GM21367 (cell line): ENCODE measurements around the gene STX18.
A peak's percentile ranks its signal among the peaks of the same experiment; 100 is the strongest.
"Not testable (repeated sequence)": the region's sequence is repeated elsewhere in the genome, so short reads cannot be mapped to it uniquely, and the experiment has no call there.

Experiments
- ATAC-seq: cut with Tn5 transposase; IDR thresholded peaks from one replicate; pipeline ENCODE4 v1.9.1; 2021; ENCODE audit not compliant: unreplicated experiment

Gene STX18

DNA sequence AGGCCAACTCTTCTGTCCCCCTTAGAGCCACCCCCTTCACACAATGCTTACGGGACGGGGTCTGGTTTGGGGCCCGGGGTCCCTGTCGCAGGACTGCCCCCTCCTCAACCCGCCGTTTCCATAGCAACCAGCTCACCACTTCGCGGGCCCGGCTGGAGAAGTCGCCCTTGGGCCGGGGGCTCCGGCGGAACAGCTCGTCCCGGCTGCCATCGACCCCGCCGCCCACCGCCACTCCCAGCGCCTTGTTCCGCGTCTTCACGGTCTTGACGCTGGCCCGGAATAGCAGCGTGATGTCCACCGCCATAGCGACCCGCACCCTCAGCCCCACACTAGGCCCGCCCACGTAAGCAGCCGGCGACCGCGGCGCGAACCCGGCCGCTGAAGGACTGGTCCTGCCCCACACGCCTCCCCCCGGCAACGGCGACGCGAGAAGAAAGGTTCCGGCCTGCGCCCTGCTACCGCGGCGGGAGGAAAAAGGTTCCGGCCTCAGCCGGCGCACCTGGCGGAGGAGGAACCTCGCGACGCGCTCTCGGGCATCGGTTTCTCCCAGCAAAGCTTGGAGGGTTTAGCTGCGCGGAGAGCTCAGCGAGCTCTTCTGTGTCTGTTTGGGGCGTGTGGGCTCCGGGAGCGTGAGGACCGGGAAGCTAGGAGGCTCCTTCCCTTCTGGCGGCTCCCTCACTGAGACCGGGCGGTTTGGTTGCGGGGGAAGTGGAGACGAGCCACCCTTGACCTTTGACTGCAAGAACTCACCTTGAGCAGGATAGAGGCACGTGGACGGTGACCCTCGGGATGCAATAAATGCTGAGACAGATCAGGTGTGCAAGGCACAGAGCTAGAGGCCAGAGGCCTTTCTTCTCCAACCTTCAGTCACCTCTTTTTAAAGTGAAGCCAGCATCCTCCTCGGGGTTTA lies at the start of gene STX18:
TSS of gene STX18 (minus strand) at position 388 of the 910 bp plus-strand sequence. CDS start at position 304, 84 bp downstream.
- ATAC-seq, result peak; percentile 76

DNA sequence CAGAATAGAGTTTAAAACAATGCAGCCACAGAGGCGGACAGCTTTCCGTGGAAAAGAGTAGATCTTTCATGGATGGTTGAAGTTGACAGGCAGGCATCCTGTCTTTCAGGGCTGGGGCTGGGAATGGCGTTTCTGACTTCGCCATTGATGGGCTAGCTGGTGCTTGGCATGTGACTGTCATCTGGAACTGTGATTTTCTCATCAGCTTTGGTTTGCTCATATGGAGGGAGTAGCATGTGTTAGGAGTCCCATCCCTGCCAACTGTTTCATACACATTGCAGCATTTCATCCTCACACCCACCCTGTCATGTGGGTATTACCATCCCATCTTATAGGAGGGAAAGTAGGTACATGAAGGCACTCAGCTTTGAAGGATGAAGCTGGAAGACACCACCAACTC lies 49.2 kb upstream of the STX18 start:
- ATAC-seq, result no peak

DNA sequence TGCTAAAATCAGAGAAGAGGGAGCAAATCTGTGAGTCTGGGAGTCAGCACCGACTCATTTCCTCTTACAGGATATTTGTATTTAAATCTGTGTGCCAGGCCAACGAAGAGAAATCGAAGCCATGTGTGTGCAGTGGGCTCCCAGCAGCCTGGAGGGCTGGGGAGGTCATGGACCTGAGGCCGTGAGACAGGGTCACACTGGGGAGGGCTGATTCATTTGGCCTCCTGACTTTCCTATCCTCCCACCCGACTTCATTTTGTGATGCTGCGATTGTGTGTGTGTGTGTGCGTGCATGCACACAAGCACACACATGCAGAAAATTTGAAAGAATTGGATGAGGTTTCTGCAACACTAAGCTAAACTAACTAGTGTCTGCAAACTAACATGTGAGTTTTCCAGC lies 48.7 kb upstream of the STX18 start:
- no peak for ATAC-seq

- ATAC-seq, result no peak
Measured at GRCh38 chr4:4585012-4585670, 43.3 kb upstream of the STX18 start.

- no peak for ATAC-seq
Measured at GRCh38 chr4:4583606-4584005, 41.8 kb upstream of the STX18 start.

DNA sequence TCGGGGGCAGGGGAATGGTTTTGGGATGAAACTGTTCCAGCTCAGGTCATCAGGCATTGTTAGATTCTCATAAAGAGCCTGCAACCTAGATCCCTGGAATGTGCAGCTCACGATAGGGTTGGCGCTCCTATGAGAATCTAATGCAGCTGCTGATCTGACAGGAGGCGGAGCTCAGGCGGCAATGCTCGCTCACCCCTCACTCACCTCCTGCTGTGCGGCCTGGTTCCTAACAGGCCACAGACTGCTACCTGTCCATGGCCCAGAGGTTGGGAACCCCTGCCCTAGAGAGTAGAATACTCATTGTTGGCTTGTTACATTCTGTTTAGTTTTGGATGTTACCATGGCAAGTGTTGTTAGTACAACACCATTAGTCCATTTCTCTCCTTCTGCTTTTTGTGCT lies 40.8 kb upstream of the STX18 start:
- ATAC-seq, result no peak

DNA sequence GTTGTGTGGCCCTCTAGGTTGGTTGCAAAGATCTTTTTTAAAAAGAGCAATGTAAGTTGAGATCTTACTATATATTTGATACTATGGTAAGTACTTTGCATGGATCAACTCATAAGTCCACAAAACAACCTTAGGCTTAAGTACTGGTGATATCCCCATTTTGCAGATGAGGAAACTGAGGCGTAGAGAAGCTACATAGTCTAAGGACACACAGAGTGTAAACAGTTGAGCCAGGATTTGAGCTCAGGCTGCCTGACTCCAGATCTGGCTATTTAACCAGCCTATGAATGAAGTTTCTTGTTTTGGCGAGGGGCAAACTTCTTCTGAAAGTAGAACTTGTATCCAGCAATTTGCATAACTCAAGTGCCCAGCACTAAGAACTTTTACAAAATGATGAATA lies 38.6 kb upstream of the STX18 start:
- ATAC-seq, result no peak

DNA sequence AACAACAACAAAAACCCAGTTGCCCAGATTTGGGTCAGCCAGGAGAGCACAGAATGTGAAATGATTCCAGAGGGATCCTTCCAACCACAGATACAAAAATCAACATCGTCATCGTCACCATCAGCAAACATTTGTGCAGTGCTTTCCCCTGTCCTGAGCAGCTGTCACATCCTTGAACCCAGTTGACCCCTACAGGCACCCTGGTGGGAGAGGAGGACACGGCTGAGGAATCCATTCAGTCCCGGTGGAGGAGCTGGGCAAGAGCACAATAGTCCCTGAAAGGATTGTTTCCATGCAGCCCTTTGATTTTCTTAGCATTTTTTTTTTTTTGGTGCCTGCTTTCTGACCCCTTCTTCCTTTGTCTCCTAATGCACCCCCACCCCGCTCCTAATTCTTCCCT lies 37.1 kb upstream of the STX18 start:
- ATAC-seq, result no peak

DNA sequence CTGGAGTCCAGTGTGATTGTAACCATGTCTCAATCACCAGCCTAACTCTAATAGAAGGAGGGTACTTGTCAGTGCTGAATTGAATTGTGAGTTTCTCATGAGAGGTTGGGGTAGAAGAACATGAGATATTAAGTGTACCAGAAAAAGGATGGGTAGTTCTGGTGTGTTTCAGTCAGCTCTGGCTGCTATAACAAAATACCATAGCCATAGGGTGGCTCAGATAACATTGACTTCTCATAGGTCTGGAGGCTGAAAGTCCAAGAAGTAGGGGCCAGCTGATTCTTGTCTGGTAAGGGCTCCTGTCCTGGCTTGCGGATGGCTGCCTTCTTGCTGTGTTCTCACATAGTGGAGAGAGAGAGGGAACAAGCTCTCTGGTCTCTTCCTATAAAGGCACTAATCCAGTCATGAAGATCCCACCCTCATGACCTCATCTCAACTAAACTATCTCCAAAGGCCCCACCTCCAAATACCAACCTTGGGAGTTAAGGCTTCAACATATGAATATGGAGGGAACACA lies 35.6 kb upstream of the STX18 start:
- no peak for ATAC-seq

- ATAC-seq, result no peak
Measured at GRCh38 chr4:4575284-4576211, 33.7 kb upstream of the STX18 start.

DNA sequence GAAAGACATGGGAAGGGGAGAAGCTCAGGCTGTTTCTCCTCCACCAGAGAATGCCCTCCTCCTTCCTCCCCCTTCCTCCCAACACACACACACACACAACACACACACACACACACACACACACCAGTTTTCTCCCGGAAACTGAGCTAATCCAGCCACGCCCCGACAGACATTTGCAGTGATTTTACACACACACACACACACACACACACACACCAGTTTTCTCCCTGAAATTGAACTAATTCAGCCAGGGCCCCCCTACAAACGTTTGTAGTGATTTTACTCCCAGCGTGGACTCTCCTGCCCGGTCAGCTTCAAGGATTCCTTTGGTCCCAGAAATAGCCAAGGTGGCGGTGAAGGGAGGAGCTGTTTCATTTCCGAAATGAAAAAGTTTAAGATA lies 32.9 kb upstream of the STX18 start:
- ATAC-seq, result no peak

- ATAC-seq, result no peak
Measured at GRCh38 chr4:4574052-4574451, 32.2 kb upstream of the STX18 start.

DNA sequence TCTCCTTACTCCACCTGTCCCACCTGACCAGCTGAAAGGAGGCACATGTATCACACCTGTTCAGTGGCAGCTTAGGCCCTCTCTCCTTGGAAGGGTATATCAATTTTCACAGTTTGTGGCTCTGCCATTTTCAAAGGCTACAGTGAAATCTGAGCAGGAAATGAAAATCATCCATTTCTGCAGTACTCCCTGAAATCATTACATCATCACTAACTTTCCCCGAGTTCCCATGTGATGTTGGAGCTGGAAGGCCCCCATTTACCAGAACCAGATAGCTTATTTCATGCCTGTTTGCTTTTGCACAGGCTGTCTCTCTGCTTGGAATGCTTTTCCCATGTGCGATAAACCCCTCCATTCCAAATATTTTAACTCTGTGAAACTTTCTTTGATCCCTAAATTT lies 31.0 kb upstream of the STX18 start:
- ATAC-seq, result no peak

- not testable (repeated sequence) for ATAC-seq
Measured at GRCh38 chr4:4569861-4570260, 28.0 kb upstream of the STX18 start.

DNA sequence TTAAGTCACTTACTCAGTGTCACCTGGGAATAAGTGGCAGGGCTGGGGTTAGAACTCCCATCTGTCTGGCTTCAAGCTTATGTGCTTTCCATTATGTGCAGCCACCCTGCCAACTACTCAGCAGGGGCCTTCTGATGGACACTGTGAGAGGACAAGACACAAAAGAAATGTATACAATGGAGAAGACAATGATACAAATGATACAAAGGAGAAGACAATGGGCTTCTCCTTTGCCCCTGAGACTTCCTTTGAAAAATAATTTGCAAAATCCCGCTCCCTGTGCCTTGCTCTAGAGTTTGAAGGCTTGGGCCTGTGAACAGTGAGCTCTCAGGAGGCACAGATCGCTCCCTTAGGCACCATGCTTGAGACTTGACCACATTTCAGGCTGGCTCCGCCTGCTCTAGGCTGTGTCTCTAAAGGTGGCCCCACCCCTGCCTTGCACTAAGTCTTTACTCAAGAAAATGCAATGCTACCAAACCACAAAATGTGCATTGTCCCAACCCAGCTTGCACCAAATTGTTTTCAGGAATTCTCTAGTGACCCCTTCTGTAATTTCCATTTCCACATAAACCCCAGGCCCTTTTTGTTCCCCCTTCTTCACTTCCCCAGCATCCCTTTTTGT lies 27.1 kb upstream of the STX18 start:
- ATAC-seq, result no peak

DNA sequence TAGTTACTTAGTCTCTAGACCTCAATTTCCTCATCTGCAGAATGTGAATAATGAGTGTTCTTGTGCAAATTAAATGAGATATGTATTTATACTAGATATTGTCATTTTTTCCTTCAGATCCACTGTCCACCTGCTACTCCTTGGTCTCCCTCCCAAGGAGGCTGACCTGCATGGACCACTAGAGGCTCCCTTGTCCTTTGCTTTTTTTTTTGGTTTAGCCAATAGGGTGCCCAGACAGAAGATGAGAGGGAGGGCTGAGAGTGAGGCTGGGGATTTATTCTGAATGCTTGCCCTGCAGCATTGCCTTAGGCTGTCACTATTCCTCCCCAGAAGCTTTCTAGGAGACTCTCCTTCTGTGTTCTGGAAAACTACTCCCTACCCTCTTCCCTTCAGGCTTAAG lies 24.5 kb upstream of the STX18 start:
- not testable (repeated sequence) for ATAC-seq

DNA sequence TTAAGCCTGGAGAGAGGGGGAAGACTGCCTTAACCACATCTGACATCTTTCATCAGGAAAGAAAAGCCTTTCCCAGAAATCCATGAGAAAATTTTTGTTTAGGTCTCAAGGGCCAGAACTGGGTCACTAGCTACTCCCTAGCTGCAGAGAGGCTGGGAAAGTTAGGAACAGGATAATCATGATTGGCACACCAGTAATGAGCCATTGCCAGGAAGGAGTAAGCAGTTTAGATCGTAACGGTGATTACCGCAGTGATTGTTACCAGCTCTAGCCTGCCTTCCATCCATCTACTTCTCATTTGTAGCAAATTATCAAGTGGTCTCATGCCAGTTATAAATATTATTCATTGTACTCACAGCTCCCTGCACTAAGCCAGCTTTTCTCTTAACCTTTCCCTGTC lies 22.7 kb upstream of the STX18 start:
- no peak for ATAC-seq

- no peak for ATAC-seq
Measured at GRCh38 chr4:4560642-4561041, 18.8 kb upstream of the STX18 start.

DNA sequence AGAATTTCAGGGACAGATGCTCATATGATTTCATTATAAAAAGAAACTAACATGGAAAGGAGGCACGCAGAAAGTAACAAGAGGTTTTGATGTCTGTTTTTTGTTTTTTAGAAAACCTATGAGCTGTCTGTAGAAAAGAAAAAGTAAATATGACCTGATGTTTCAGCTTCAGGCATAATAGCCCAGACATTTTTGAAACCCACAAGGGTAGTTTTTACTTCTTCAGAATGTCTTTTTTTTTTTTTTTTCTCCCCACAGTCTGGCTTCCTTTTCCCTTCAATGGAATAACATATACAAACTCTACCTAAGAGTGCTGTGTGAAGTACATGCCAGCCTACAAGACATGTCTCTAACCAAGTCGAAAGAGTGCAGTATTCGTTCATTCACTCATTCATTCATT lies 18.3 kb upstream of the STX18 start:
- no peak for ATAC-seq

- no peak for ATAC-seq
Measured at GRCh38 chr4:4559596-4559995, 17.7 kb upstream of the STX18 start.

DNA sequence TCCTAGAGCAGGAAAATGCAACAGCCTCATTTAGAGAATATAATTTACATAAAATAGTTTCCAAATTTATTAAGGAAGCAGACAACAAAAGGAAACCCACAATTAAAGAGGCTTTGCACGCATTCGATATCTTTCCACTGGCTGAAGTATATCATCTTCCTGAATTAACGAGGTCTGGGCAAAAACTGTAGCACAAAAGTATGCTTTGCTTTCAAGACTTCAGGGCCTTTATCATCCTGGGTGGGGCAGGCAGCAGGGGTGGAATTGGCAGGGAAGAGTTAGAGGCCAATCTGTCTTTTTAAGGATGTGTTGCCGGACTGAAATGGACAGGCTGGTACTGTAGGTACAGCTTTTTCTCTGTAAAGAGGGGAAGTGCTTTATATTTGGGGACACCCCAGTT lies 17.0 kb upstream of the STX18 start:
- ATAC-seq, result no peak
